ENCODE data around the gene IQSEC3. TPM values are rescaled to one million over a fixed set of nuclear protein-coding genes. Genes with fewer than 3 reads are reported as not detected.

Gene IQSEC3
- total RNA-seq, 3 donors from 2014 or later (not counting 1 experiment from before 2014, with no cell fraction given): 4.4 to 7.1 (median 5.3) TPM

GRCh38 chr12:78981-79380 lies 12.4 kb downstream of the IQSEC3 start:
- no peaks in the 10 kb centered on the region for H3K36me3 ChIP-seq (ENCODE audit: control insufficient read depth, insufficient read depth, low read length)
- intact Hi-C loops (cut with micrococcal nuclease): no loop called here
- no peaks in the 10 kb centered on the region for H3K36me3 Mint-ChIP-seq
- H3K9me3 ChIP-seq (ENCODE audit: control insufficient read depth, insufficient read depth, low read length): no peaks in the 10 kb centered on the region
- H3K4me1 Mint-ChIP-seq: no peaks in the 10 kb centered on the region
- ATAC-seq: no peak
- no peak overlapping the region for H3K4me3 Mint-ChIP-seq
- no peak for DNase-seq
- H3K27ac Mint-ChIP-seq: no peak overlapping the region
- TF ChIP-seq, protein P1, sequence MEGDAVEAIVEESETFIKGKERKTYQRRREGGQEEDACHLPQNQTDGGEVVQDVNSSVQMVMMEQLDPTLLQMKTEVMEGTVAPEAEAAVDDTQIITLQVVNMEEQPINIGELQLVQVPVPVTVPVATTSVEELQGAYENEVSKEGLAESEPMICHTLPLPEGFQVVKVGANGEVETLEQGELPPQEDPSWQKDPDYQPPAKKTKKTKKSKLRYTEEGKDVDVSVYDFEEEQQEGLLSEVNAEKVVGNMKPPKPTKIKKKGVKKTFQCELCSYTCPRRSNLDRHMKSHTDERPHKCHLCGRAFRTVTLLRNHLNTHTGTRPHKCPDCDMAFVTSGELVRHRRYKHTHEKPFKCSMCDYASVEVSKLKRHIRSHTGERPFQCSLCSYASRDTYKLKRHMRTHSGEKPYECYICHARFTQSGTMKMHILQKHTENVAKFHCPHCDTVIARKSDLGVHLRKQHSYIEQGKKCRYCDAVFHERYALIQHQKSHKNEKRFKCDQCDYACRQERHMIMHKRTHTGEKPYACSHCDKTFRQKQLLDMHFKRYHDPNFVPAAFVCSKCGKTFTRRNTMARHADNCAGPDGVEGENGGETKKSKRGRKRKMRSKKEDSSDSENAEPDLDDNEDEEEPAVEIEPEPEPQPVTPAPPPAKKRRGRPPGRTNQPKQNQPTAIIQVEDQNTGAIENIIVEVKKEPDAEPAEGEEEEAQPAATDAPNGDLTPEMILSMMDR (IDR thresholded peaks at IDR 0.05): no peak
- WGBS (ENCODE audit: insufficient coverage): 90% methylated on average over 5 of the region's 5 CpGs
- peaks cover 42 to 77% of the 10 kb centered on the region in 2 donors for H3K27me3 Mint-ChIP-seq (ENCODE audit: low read depth in 2 of 2)
- no peak overlapping the region for H3K27ac ChIP-seq (ENCODE audit: low read length)
- H3K4me3 ChIP-seq (ENCODE audit: low read length): no peak overlapping the region
- no peaks in the 10 kb centered on the region for H3K9me3 Mint-ChIP-seq
- H3K27me3 ChIP-seq (ENCODE audit: control insufficient read depth, insufficient read depth, low read length): peaks cover 2% of the 10 kb centered on the region
- no peaks in the 10 kb centered on the region for H3K4me1 ChIP-seq (ENCODE audit: control insufficient read depth, insufficient read depth, low read length)

DNA sequence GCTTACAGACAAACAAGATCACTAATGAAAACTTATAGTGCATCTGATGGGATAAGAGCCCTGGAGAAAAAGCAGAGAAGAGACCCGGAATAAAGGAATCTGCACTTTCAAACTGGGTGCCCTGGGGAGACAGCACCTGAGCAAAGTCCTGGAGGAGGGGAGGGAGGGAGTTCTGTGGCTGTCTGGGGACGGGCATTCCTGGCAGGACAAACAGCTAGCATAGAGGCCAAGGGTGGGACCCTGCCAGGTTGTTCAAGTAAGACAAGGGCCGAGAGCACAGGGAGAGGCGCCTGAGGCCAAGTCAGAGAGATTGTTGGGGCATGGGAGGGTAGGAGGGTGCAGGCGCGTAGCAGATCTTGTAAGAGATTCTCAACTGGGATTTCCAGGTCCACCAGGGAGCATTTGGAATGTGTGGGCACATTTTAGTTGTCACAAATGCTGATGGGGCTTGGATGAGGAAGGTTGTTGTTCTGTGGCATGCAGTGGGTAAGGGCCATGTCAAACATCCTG lies 14.2 kb downstream of the IQSEC3 start:
- no peak overlapping the region for H3K4me3 Mint-ChIP-seq
- Histone ChIP-seq H3K27me3 (ENCODE audit: control insufficient read depth, insufficient read depth, low read length) (peaks cover 2% of the 10 kb centered on the region), H3K4me3 (ENCODE audit: low read length) (no peak overlapping the region), H3K4me1 (ENCODE audit: control insufficient read depth, insufficient read depth, low read length) (no peaks in the 10 kb centered on the region), H3K9me3 (ENCODE audit: control insufficient read depth, insufficient read depth, low read length) (no peaks in the 10 kb centered on the region), H3K27ac (ENCODE audit: low read length) (no peak overlapping the region), H3K36me3 (ENCODE audit: control insufficient read depth, insufficient read depth, low read length) (no peaks in the 10 kb centered on the region)
- H3K27me3 Mint-ChIP-seq (ENCODE audit: low read depth in 2 of 2): peaks cover 38 to 68% of the 10 kb centered on the region in 2 donors
- intact Hi-C loops (cut with micrococcal nuclease): no loop called here
- no peaks in the 10 kb centered on the region for H3K4me1 Mint-ChIP-seq
- H3K36me3 Mint-ChIP-seq: no peaks in the 10 kb centered on the region
- no peaks in the 10 kb centered on the region for H3K9me3 Mint-ChIP-seq
- DNase-seq (no peak), ATAC-seq (no peak)
- H3K27ac Mint-ChIP-seq: no peak overlapping the region
- 90% methylated on average over 6 of the region's 6 CpGs for WGBS (ENCODE audit: insufficient coverage)
- TF ChIP-seq, protein P1 (IDR thresholded peaks at IDR 0.05): no peak

DNA sequence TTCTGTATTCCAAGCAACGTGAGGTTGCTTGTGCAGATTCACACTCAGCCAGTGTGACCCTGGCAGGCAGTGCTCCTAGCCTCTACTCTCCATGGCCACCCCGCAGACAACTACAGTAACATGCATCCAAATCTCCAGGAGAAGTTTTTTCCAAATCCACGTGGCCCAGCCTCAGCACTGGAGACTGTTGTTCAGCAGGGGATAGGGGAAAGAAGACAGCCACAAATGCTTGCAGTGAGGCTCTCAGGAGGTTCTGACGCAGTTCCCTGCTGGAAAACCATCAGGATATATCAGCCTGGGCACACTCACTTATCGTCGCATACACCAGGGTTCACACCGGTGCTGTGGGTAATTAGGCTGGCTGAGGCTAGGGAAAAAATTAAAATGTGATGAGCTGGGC lies 16.2 kb downstream of the IQSEC3 start:
- 87% methylated on average over 7 of the region's 7 CpGs for WGBS (ENCODE audit: insufficient coverage)
- Histone ChIP-seq H3K36me3 (ENCODE audit: control insufficient read depth, insufficient read depth, low read length) (no peaks in the 10 kb centered on the region), H3K27me3 (ENCODE audit: control insufficient read depth, insufficient read depth, low read length) (peaks cover 2% of the 10 kb centered on the region), H3K27ac (ENCODE audit: low read length) (no peak overlapping the region), H3K9me3 (ENCODE audit: control insufficient read depth, insufficient read depth, low read length) (no peaks in the 10 kb centered on the region), H3K4me1 (ENCODE audit: control insufficient read depth, insufficient read depth, low read length) (no peaks in the 10 kb centered on the region), H3K4me3 (ENCODE audit: low read length) (no peak overlapping the region)
- Mint-ChIP-seq H3K36me3 (no peaks in the 10 kb centered on the region), H3K27ac (no peak overlapping the region), H3K4me3 (no peak overlapping the region), H3K4me1 (no peaks in the 10 kb centered on the region), H3K9me3 (no peaks in the 10 kb centered on the region), H3K27me3 (ENCODE audit: low read depth in 2 of 2) (peaks cover 32 to 53% of the 10 kb centered on the region in 2 donors)
- intact Hi-C loops (cut with micrococcal nuclease): no loop called here
- ATAC-seq: no peak
- DNase-seq: no peak
- TF ChIP-seq, protein P1 (IDR thresholded peaks at IDR 0.05): no peak

GRCh38 chr12:84056-84455 lies 17.5 kb downstream of the IQSEC3 start:
- H3K4me3 Mint-ChIP-seq: no peak overlapping the region
- no peaks in the 10 kb centered on the region for H3K4me1 Mint-ChIP-seq
- H3K27ac Mint-ChIP-seq: no peak overlapping the region

More at GRCh38 chr12:84056-84455, 17.5 kb downstream of the IQSEC3 start:
- WGBS (ENCODE audit: insufficient coverage): 55% methylated on average over 6 of the region's 6 CpGs
- Mint-ChIP-seq H3K36me3 (no peaks in the 10 kb centered on the region), H3K9me3 (no peaks in the 10 kb centered on the region), H3K27me3 (ENCODE audit: low read depth in 2 of 2) (peaks cover 26 to 53% of the 10 kb centered on the region in 2 donors)
- Histone ChIP-seq H3K4me1 (ENCODE audit: control insufficient read depth, insufficient read depth, low read length) (no peaks in the 10 kb centered on the region), H3K4me3 (ENCODE audit: low read length) (no peak overlapping the region), H3K27me3 (ENCODE audit: control insufficient read depth, insufficient read depth, low read length) (peaks cover under 1% of the 10 kb centered on the region), H3K27ac (ENCODE audit: low read length) (no peak overlapping the region), H3K9me3 (ENCODE audit: control insufficient read depth, insufficient read depth, low read length) (no peaks in the 10 kb centered on the region), H3K36me3 (ENCODE audit: control insufficient read depth, insufficient read depth, low read length) (no peaks in the 10 kb centered on the region)
- TF ChIP-seq, protein P1 (IDR thresholded peaks at IDR 0.05): no peak
- ATAC-seq (no peak), DNase-seq (no peak)
- intact Hi-C loops (cut with micrococcal nuclease): no loop called here

Measured in natural killer cell (primary cell).